Fibroblast of the aortic adventitia (primary cell): Measurements from ENCODE around the gene SMYD2. TPM values are rescaled to one million over a fixed set of nuclear protein-coding genes. Genes with fewer than 3 reads are reported as not detected.

Source experiments
- DNase-seq: peaks from one replicate; pipeline ENCODE4 v3.0.0-alpha.2; 2010; ENCODE audit warnings: low read depth
- H3K4me3 ChIP-seq: 2 replicates; pipeline ENCODE4 v1.5.1; 2011; ENCODE audit warnings: low read depth, mild to moderate bottlenecking, control low read depth, low read length, moderate library complexity
- CTCF ChIP-seq: IDR thresholded peaks from 2 replicates; pipeline ENCODE4 v1.5.1; 2011; ENCODE audit warnings: mild to moderate bottlenecking, low read length, control low read depth, inconsistent platforms; ENCODE audit not compliant: insufficient read depth
- total RNA-seq: library from RNA; depleted of rRNA; stranded (reverse); fragments of >200 nt; gene quantifications from 2 replicates; pipeline ENCODE4 v1.2.3, GENCODE V29; 2012; ENCODE audit warnings: low replicate concordance

SMYD2 gene
- total RNA-seq, 1 donor, result 26.9 TPM

- no peak for DNase-seq
- no peak for TF ChIP-seq CTCF
- no peak overlapping the region for H3K4me3 ChIP-seq
These were observed 21.5 kb upstream of the SMYD2 start for GRCh38 chr1:214259353-214259977.

- no peak for TF ChIP-seq CTCF
- no peak overlapping the region for H3K4me3 ChIP-seq
- DNase-seq, result no peak
These were observed 20.3 kb upstream of the SMYD2 start for GRCh38 chr1:214260561-214261205.

GRCh38 chr1:214261206-214262123 lies 19.5 kb upstream of the SMYD2 start:
- peak; percentile 77 for DNase-seq
- no peak overlapping the region for H3K4me3 ChIP-seq

GRCh38 chr1:214264196-214264595 lies 16.8 kb upstream of the SMYD2 start:
- DNase-seq, result no peak
- no peak overlapping the region for H3K4me3 ChIP-seq
- TF ChIP-seq CTCF, result no peak

More at GRCh38 chr1:214261206-214262123, 19.5 kb upstream of the SMYD2 start:
- peak; percentile 99 for TF ChIP-seq CTCF

- no peak for TF ChIP-seq CTCF
- DNase-seq, result no peak
- no peak overlapping the region for H3K4me3 ChIP-seq
These were observed 16.0 kb upstream of the SMYD2 start for GRCh38 chr1:214264976-214265375.

- no peak for DNase-seq
- H3K4me3 ChIP-seq, result no peak overlapping the region
- no peak for TF ChIP-seq CTCF
These were observed 10.8 kb upstream of the SMYD2 start for GRCh38 chr1:214270097-214270650.
